Endothelial cell of umbilical vein (primary cell): ENCODE data around the gene HERC5. TPM values are rescaled to one million over a fixed set of nuclear protein-coding genes. Genes with fewer than 3 reads are reported as not detected.

Experiments used
- BruUV-seq: library from RNA; stranded (reverse); fragments of 400-500 nt; replicated peaks from 2 replicates; lab custom pipeline; 2021; lab: Mats Ljungman, UMichigan
- CTCF ChIA-PET: fragments of 300-600, 350-600 bp; sonication (Branson Sonifier 250); formaldehyde crosslinking; loops from one replicate; lab custom pipeline; 2021; ENCODE audit warnings: antibody characterized with exemption, inconsistent platforms; lab: Charles Lee
- POLR2A ChIA-PET: fragments of 300-600, 350-600 bp; sonication (Branson Sonifier 250); formaldehyde crosslinking; loops from one replicate; lab custom pipeline; 2021; ENCODE audit warnings: antibody characterized with exemption, inconsistent platforms; lab: Charles Lee
- DNase-seq: peaks from one replicate; pipeline ENCODE4 v3.0.0-alpha.2; 2011; ENCODE audit warnings: low read depth, low spot score
- FAIRE-seq: peaks from 2 replicates; lab custom pipeline; 2011; peaks lifted over from hg19 to GRCh38; lab: Jason Lieb, UNC
- H2AFZ ChIP-seq: 2 replicates; pipeline ENCODE4 v1.6.0; 2012; ENCODE audit warnings: low read depth, low read length, control low read depth, inconsistent platforms
- H3K27ac ChIP-seq: 2 replicates; pipeline ENCODE4 v1.5.1; 2011; ENCODE audit warnings: low read depth, mild to moderate bottlenecking, control low read depth, low read length, moderate library complexity; ENCODE audit not compliant: insufficient read depth
- H3K27me3 ChIP-seq, 2 experiments: 2 replicates each; pipeline versions ENCODE4 v1.6.0 to v1.6.1; 2011; ENCODE audit warnings: low read length in 2 of 2, mixed read lengths in 1 of 2; ENCODE audit not compliant: control insufficient read depth in 2 of 2, insufficient read depth in 2 of 2
- H3K36me3 ChIP-seq, 2 experiments: 2 replicates in 1 of 2; 3 replicates in 1 of 2; pipeline ENCODE4 v1.5.1; 2011; ENCODE audit warnings: low read length in 2 of 2, mild to moderate bottlenecking in 1 of 2, moderate library complexity in 1 of 2; ENCODE audit not compliant: control insufficient read depth in 2 of 2, insufficient read depth in 2 of 2; ENCODE audit errors: extremely low read depth in 1 of 2
- H3K4me1 ChIP-seq: 3 replicates; pipeline ENCODE4 v1.5.1; 2011; ENCODE audit warnings: mild to moderate bottlenecking, low read length; ENCODE audit not compliant: control insufficient read depth, insufficient read depth; ENCODE audit errors: extremely low read depth
- H3K4me2 ChIP-seq: 2 replicates; pipeline ENCODE4 v1.6.1; 2011; ENCODE audit warnings: low read length, control low read depth, mixed read lengths; ENCODE audit not compliant: insufficient read depth
- H3K4me3 ChIP-seq, 3 experiments: fragments of 200-600 bp in 1 of 3; sonication (generic), shearing (Covaris generic) in 1 of 3; replicated peaks in 1 of 3; 2 replicates each; pipeline ENCODE4 v1.5.1; 2011 to 2016; ENCODE audit warnings: control low read depth in 3 of 3, low read length in 3 of 3, mild to moderate bottlenecking in 2 of 3, inconsistent platforms in 1 of 3, low read depth in 1 of 3, moderate library complexity in 1 of 3; ENCODE audit not compliant: insufficient read depth in 1 of 3
- H3K79me2 ChIP-seq: 2 replicates; pipeline ENCODE4 v1.6.0; 2012; ENCODE audit warnings: low read length, inconsistent platforms; ENCODE audit not compliant: control insufficient read depth, insufficient read depth
- H3K9ac ChIP-seq: replicated peaks from 2 replicates; pipeline ENCODE3; 2011; ENCODE audit warnings: low read length, control low read depth; ENCODE audit not compliant: insufficient read depth; ENCODE audit errors: extremely low read depth
- H3K9me1 ChIP-seq: replicated peaks from 3 replicates; pipeline ENCODE4 v1.6.0; 2011; ENCODE audit warnings: mild to moderate bottlenecking, low read length; ENCODE audit not compliant: control insufficient read depth, insufficient read depth; ENCODE audit errors: extremely low read depth
- H3K9me3 ChIP-seq: replicated peaks from 2 replicates; pipeline ENCODE4 v1.5.1; 2012; ENCODE audit warnings: low read length, inconsistent platforms; ENCODE audit not compliant: control insufficient read depth, insufficient read depth
- H4K20me1 ChIP-seq: replicated peaks from 2 replicates; pipeline ENCODE3; 2011; ENCODE audit warnings: mild to moderate bottlenecking, low read length; ENCODE audit not compliant: control insufficient read depth, insufficient read depth; ENCODE audit errors: extremely low read depth
- CTCF ChIP-seq, 2 donors: IDR thresholded peaks; 1 replicate in 1 of 2; 2 replicates in 1 of 2; pipeline ENCODE4 v1.5.1; 2011; ENCODE audit warnings: low read length in 2 of 2, mild to moderate bottlenecking in 2 of 2, moderate library complexity in 2 of 2, control low read depth in 1 of 2, inconsistent platforms in 1 of 2, low read depth in 1 of 2; ENCODE audit not compliant: insufficient read depth in 1 of 2; ENCODE audit errors: extremely low read depth in 1 of 2
- EZH2 ChIP-seq: IDR thresholded peaks from 2 replicates; pipeline ENCODE4 v1.6.1; 2012; ENCODE audit warnings: borderline replicate concordance, low read depth, mild to moderate bottlenecking, moderate library complexity, low read length, inconsistent platforms; ENCODE audit not compliant: severe bottlenecking
- FOS ChIP-seq: IDR thresholded peaks from 2 replicates; pipeline ENCODE4 v1.6.1; 2011; ENCODE audit warnings: mild to moderate bottlenecking, low read length, moderate library complexity, borderline replicate concordance; ENCODE audit not compliant: insufficient read depth
- GATA2 ChIP-seq: IDR thresholded peaks from 2 replicates; pipeline ENCODE4 v1.7.0; 2011; ENCODE audit warnings: low read depth, mild to moderate bottlenecking, moderate library complexity, mixed read lengths, low read length; ENCODE audit not compliant: insufficient read length, insufficient read depth
- JUN ChIP-seq: IDR thresholded peaks from 2 replicates; pipeline ENCODE4 v1.6.1; 2011; ENCODE audit warnings: borderline replicate concordance, low read depth; ENCODE audit not compliant: insufficient read length, insufficient read depth
- MAX ChIP-seq: IDR thresholded peaks from 2 replicates; pipeline ENCODE4 v1.6.1; 2011; ENCODE audit not compliant: insufficient read depth, insufficient read length
- MYC ChIP-seq: IDR thresholded peaks from one replicate; pipeline ENCODE4 v1.6.1; 2011; ENCODE audit warnings: mild to moderate bottlenecking, low read depth, low read length
- POLR2A ChIP-seq: IDR thresholded peaks from 2 replicates; pipeline ENCODE4 v1.6.1; 2012; ENCODE audit warnings: low read depth, mild to moderate bottlenecking, control low read depth, low read length
- POLR2AphosphoS5 ChIP-seq: IDR thresholded peaks from 2 replicates; pipeline ENCODE4 v1.6.1; 2012; ENCODE audit warnings: low read depth, mild to moderate bottlenecking, control low read depth, low read length, moderate library complexity; ENCODE audit not compliant: insufficient read depth
- dilution Hi-C: fragments of 300-500 bp; cut with MboI; formaldehyde crosslinking; loops from one replicate; pipeline ENCODE4 v1.15.0; 2019; ENCODE audit warnings: low sequenced_read_pairs; ENCODE audit not compliant: extremely low pct_ligation_motif_present
- intact Hi-C: fragments of 100-400 bp; cut with micrococcal nuclease; formaldehyde crosslinking; loops from one replicate; pipeline ENCODE4 v1.10.0; 2022
- polyA plus RNA-seq, 4 experiments: library from polyadenylated mRNA; depleted of rRNA in 3 of 4; stranded (reverse) in 3 of 4; unstranded in 1 of 4; fragments of >200 nt; gene quantifications; 2 replicates each; pipeline versions ENCODE4 v1.2.1 to v1.2.3, GENCODE V29; 2011 to 2012; ENCODE audit warnings: missing spikeins in 1 of 4
- total RNA-seq: library from RNA; stranded (reverse); gene quantifications from 2 replicates; pipeline ENCODE4 v1.2.3, GENCODE V29; 2021

HERC5 gene
- total and polyA plus RNA-seq, 2 donors (not counting 3 experiments of a cell fraction or from before 2014, with no cell fraction given) = 0.19 to 0.91 TPM

- FAIRE-seq (no peak), DNase-seq (no peak)
- Histone ChIP-seq H3K9ac (no peak overlapping the region), H3K27ac (no peak overlapping the region), H3K36me3 (peaks cover 0 to 3% of the 10 kb centered on the region in 2 experiments), H3K79me2 (peaks cover 3% of the 10 kb centered on the region), H4K20me1 (no peaks in the 10 kb centered on the region), H3K4me2 (no peak overlapping the region), H3K4me3 (no peak overlapping the region), H2AFZ (no peak overlapping the region), H3K9me3 (no peaks in the 10 kb centered on the region), H3K9me1 (no peaks in the 10 kb centered on the region), H3K27me3 (no peaks in the 10 kb centered on the region), H3K4me1 (peaks cover 1% of the 10 kb centered on the region)
- intact Hi-C loops (loop anchor here (10.0 kb wide), 1 partner anchor 662 kb away; no protein-coding TSS in a partner anchor), dilution Hi-C loops (no loop called here)
- POLR2A ChIA-PET = no interaction called here
- TF ChIP-seq MAX = no peak
- no peak for TF ChIP-seq POLR2AphosphoS5
- TF ChIP-seq MYC = no peak
- TF ChIP-seq FOS = no peak
- no peak for TF ChIP-seq POLR2A
- TF ChIP-seq GATA2 = no peak
- TF ChIP-seq JUN = no peak
- TF ChIP-seq CTCF (IDR thresholded peaks at IDR 0.05; ENCODE audit: extremely low read depth in 1 of 2, insufficient read depth in 1 of 2, low read depth in 1 of 2, low read length in 2 of 2) = no peak
- TF ChIP-seq EZH2 = no peak
- no TSS peak for BruUV-seq
- CTCF ChIA-PET = interaction anchor here (0.6 to 16.1 kb wide), 10 partner anchors 60 to 510 kb away, joined by 3 to 519 read pairs (median 8); partner anchors contain the start of genes HERC5 and HERC6
These were observed 59.8 kb downstream of the HERC5 start for GRCh38 chr4:88516746-88517145.
